ENCODE data around the gene NRDC. TPM values are rescaled to one million over a fixed set of nuclear protein-coding genes. Genes with fewer than 3 reads are reported as not detected.

Gene NRDC
- total and polyA plus RNA-seq, 9 of the 15 experiments (the other 6 are each of a cell fraction or from before 2014, with no cell fraction given): 102 to 371 (median 201) TPM

DNA sequence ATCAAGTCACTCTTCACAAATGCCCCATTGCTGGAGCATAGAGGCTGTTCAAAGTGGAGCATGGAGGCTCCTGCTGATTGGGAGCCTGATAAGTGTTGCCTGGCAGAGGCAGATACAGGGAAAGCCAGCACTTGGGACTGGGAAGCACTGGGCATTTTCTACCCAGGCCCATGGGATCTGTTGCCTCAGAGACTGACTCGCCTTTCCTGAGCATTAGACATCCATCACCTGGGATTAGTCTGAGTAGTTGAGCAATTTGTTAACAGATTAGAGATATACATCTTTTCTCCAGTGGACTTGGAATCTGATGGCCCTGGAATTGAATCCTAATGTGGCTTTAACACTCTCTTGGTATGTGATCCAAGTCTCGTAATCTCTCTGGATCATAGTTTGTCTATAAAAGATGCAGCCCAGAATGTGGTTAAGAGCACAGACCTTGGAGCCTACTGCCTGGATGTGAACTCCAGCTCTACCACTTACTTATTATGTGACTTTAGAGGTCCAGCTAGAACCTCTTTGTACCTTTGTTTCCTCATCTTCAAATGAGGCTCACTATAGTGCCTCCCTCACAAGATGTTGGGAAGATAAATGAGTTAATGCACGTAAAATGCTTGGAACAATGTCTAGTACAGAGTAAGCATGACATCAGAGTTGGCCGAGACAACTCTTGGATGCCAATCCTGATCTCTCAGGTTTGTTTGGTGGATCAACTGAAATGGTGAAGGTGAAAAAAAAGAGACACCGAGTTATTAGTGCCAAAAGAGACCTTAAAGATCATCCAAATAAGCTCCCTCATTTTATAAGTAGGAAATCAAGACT lies 38.3 kb upstream of the NRDC start:
- H3K27me3 ChIP-seq (ENCODE audit: control insufficient read depth in 2 of 2, insufficient read depth in 2 of 2, low read length in 2 of 2): peaks cover 39 to 52% of the 10 kb centered on the region in 2 experiments
- no peaks in the 10 kb centered on the region for H3K9me3 ChIP-seq (replicated peaks; ENCODE audit: control insufficient read depth, insufficient read depth, low read depth, low read length)
- H3K4me1 ChIP-seq (replicated peaks in 1 of 2; ENCODE audit: control insufficient read depth in 2 of 2, insufficient read depth in 2 of 2, low read length in 2 of 2): no peaks in the 10 kb centered on the region
- no peak overlapping the region for H3K27ac ChIP-seq (ENCODE audit: extremely low read depth, low read depth, low read length)
- no peaks in the 10 kb centered on the region for H3K36me3 ChIP-seq (ENCODE audit: control insufficient read depth, insufficient read depth, low read length)
- no TSS peak for BruUV-seq (replicated peaks)
- no peaks in the 10 kb centered on the region for H4K20me1 ChIP-seq (replicated peaks; ENCODE audit: control insufficient read depth, insufficient read depth, low read length)
- no peak overlapping the region for H3K9ac ChIP-seq (ENCODE audit: insufficient read depth in 1 of 2, low read depth in 2 of 2, low read length in 2 of 2)
- intact Hi-C loops (cut with micrococcal nuclease) (no loop called here), in situ Hi-C loops (cut with MboI) (no loop called here)
- no peaks in the 10 kb centered on the region for H3K9me1 ChIP-seq (ENCODE audit: control insufficient read depth, insufficient read depth, low read length)
- 2% methylated on average over 5 of the region's 5 CpGs for WGBS (ENCODE audit: insufficient coverage, low coverage, missing lambda C conversion rate)
- no peak for DNase-seq (ENCODE audit: extremely low read depth in 1 of 4, low spot score in 3 of 4)
- no peak for TF ChIP-seq TFAM (CRISPR knock-in tag; conservative IDR thresholded peaks at IDR 0.05)
- TF ChIP-seq SRSF3 (IDR thresholded peaks at IDR 0.05; ENCODE audit: insufficient read depth, low read length): no peak
- TF ChIP-seq TCFL5 (CRISPR knock-in tag; conservative IDR thresholded peaks at IDR 0.05): no peak
- TF ChIP-seq EP300 (IDR thresholded peaks at IDR 0.05; ENCODE audit: low read length): no peak
- TF ChIP-seq ESRRA (IDR thresholded peaks at IDR 0.05; ENCODE audit: borderline replicate concordance, low read depth): no peak
- TF ChIP-seq KAT8 (IDR thresholded peaks at IDR 0.05; ENCODE audit: low read depth): no peak
- TF ChIP-seq, protein P1, sequence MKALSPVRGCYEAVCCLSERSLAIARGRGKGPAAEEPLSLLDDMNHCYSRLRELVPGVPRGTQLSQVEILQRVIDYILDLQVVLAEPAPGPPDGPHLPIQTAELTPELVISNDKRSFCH (CRISPR knock-in tag; IDR thresholded peaks at IDR 0.05): no peak
- TF ChIP-seq, protein P1 (tag; IDR thresholded peaks at IDR 0.05): no peak
- TF ChIP-seq NONO (IDR thresholded peaks at IDR 0.05; ENCODE audit: low read depth in 2 of 2, low read length in 1 of 2): no peak
- TF ChIP-seq CBX1 (IDR thresholded peaks at IDR 0.05; ENCODE audit: low read depth): no peak
- TF ChIP-seq ZNF717 (CRISPR knock-in tag; IDR thresholded peaks at IDR 0.05): no peak
- no peak for TF ChIP-seq RAD51 (IDR thresholded peaks at IDR 0.05; ENCODE audit: borderline replicate concordance, low read depth)
- TF ChIP-seq ZNF140 (CRISPR knock-in tag; IDR thresholded peaks at IDR 0.05): no peak
- TF ChIP-seq, protein P2, sequence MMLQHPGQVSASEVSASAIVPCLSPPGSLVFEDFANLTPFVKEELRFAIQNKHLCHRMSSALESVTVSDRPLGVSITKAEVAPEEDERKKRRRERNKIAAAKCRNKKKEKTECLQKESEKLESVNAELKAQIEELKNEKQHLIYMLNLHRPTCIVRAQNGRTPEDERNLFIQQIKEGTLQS (IDR thresholded peaks at IDR 0.05): no peak
- TF ChIP-seq, protein P2 (CRISPR knock-in tag; conservative IDR thresholded peaks at IDR 0.05): no peak
- CTCF ChIA-PET (ENCODE audit: low intra/inter-chr PET ratio): no interaction called here
- ATAC-seq: no peak
- H3K4me3 ChIP-seq: no peak overlapping the region
- no peak overlapping the region for H2AFZ ChIP-seq (ENCODE audit: low read depth, low read length)
- no peaks in the 10 kb centered on the region for H3K79me2 ChIP-seq (ENCODE audit: control insufficient read depth, insufficient read depth, low read length)
- no peak for FAIRE-seq
- POLR2A ChIA-PET: interaction anchor here (0.7 kb wide), 1 partner anchor 147 kb away, joined by 3 read pairs; no protein-coding TSS in a partner anchor
- no peak overlapping the region for H3K4me2 ChIP-seq (ENCODE audit: insufficient read depth, low read length)
